Measurements from ENCODE around the gene FBXW12.

DNA sequence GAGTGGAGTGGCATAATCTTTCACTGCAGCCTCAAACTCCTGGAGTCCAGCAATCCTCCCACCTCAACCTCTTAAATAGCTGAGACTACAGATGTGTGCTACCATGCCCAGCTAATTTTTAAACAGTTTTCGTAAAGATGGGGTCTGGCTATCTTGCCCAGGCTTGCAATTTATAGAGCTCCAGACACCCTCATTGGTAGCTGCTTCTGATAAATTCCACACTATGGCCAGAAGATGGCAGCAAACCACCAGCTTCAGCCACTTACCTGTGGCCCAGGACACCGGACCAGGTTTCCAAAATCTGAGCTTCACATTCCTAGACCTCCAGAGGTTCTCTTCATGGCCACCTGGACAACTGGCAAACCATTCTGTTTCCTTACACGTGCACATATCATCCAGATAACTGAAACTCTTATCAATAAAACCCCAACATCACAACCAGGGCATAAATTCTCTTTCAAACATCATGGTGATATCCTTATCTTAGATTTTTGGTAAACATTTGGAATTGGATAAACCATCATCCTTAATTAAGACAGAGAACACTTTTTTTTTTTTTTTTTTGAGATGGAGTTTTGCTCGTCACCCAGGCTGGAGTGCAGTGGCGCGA, 28.9 kb downstream of the FBXW12 start:
- TF ChIP-seq, protein P1, sequence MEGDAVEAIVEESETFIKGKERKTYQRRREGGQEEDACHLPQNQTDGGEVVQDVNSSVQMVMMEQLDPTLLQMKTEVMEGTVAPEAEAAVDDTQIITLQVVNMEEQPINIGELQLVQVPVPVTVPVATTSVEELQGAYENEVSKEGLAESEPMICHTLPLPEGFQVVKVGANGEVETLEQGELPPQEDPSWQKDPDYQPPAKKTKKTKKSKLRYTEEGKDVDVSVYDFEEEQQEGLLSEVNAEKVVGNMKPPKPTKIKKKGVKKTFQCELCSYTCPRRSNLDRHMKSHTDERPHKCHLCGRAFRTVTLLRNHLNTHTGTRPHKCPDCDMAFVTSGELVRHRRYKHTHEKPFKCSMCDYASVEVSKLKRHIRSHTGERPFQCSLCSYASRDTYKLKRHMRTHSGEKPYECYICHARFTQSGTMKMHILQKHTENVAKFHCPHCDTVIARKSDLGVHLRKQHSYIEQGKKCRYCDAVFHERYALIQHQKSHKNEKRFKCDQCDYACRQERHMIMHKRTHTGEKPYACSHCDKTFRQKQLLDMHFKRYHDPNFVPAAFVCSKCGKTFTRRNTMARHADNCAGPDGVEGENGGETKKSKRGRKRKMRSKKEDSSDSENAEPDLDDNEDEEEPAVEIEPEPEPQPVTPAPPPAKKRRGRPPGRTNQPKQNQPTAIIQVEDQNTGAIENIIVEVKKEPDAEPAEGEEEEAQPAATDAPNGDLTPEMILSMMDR (IDR thresholded peaks at IDR 0.05; ENCODE audit: low read depth, low read length), result peak; percentile 48
- no peak for TF ChIP-seq POLR2A (IDR thresholded peaks at IDR 0.05; ENCODE audit: extremely low read depth, insufficient read length)
